H1 (cell line): ENCODE measurements around the gene XRRA1. TPM values are rescaled to one million over a fixed set of nuclear protein-coding genes. Genes with fewer than 3 reads are reported as not detected.

Source experiments
- CTCF ChIA-PET: fragments of 300-600 bp; sonication (Branson Sonifier 250); formaldehyde crosslinking; loops from one replicate; lab custom pipeline; 2021; ENCODE audit not compliant: partially characterized antibody; lab: Charles Lee
- POLR2A ChIA-PET: fragments of 300-600 bp; sonication (Branson Sonifier 250); formaldehyde crosslinking; loops from one replicate; lab custom pipeline; 2021; ENCODE audit warnings: inconsistent platforms; ENCODE audit not compliant: partially characterized antibody; lab: Charles Lee
- DNase-seq, 2 experiments: peaks; one replicate each; pipeline versions ENCODE4 v3.0.0 to v3.0.0-alpha.2; 2010 to 2022; ENCODE audit warnings: low spot score in 2 of 2, low read depth in 1 of 2, mixed read lengths in 1 of 2
- FAIRE-seq: peaks from 2 replicates; lab custom pipeline; 2011; peaks lifted over from hg19 to GRCh38; lab: Jason Lieb, UNC
- H2AFZ ChIP-seq: 2 replicates; pipeline ENCODE4 v1.8.1; 2012; ENCODE audit warnings: low read length, inconsistent platforms
- H2AK5ac ChIP-seq: 2 replicates; pipeline ENCODE4 v1.6.1; 2013; ENCODE audit warnings: low read depth, low read length
- H2BK120ac ChIP-seq: replicated peaks from 2 replicates; pipeline ENCODE3; 2013; ENCODE audit warnings: low read depth, low read length, inconsistent platforms
- H2BK12ac ChIP-seq: 2 replicates; pipeline ENCODE4 v1.6.1; 2013; ENCODE audit warnings: low read depth, low read length
- H2BK15ac ChIP-seq: 2 replicates; pipeline ENCODE4 v1.6.1; 2013; ENCODE audit warnings: low read length
- H2BK20ac ChIP-seq: 2 replicates; pipeline ENCODE4 v1.6.1; 2013; ENCODE audit warnings: low read length
- H2BK5ac ChIP-seq: 2 replicates; pipeline ENCODE4 v1.6.1; 2013; ENCODE audit warnings: low read depth, low read length
- H3K14ac ChIP-seq: 2 replicates; pipeline ENCODE4 v1.6.1; 2013; ENCODE audit warnings: inconsistent platforms; ENCODE audit not compliant: insufficient read length
- H3K18ac ChIP-seq: 2 replicates; pipeline ENCODE4 v1.6.1; 2013; ENCODE audit warnings: low read length; ENCODE audit errors: extremely low read depth
- H3K23ac ChIP-seq: 2 replicates; pipeline ENCODE4 v1.6.1; 2013; ENCODE audit warnings: inconsistent platforms; ENCODE audit not compliant: insufficient read length
- H3K23me2 ChIP-seq: 2 replicates; pipeline ENCODE4 v1.6.1; 2013; ENCODE audit warnings: low read depth, low read length
- H3K27ac ChIP-seq: 2 replicates; pipeline ENCODE4 v1.6.1; 2011; ENCODE audit warnings: low read depth, low read length, inconsistent platforms
- H3K27me3 ChIP-seq, 4 experiments: replicated peaks in 1 of 4; 1 replicate in 1 of 4; 2 replicates in 3 of 4; pipeline versions ENCODE4 v1.6.1 to v1.8.1; 2011 to 2013; ENCODE audit warnings: low read length in 3 of 4, mild to moderate bottlenecking in 3 of 4, inconsistent platforms in 2 of 4, mixed read lengths in 2 of 4, moderate library complexity in 1 of 4; ENCODE audit not compliant: control insufficient read depth in 3 of 4, insufficient read depth in 3 of 4; ENCODE audit errors: extremely low read depth in 1 of 4
- H3K36me3 ChIP-seq, 4 experiments: 2 replicates each; pipeline versions ENCODE4 v1.6.1 to v1.8.1; 2011 to 2013; ENCODE audit warnings: mild to moderate bottlenecking in 4 of 4, low read length in 3 of 4, moderate library complexity in 2 of 4, control low read depth in 1 of 4, inconsistent platforms in 1 of 4; ENCODE audit not compliant: insufficient read depth in 4 of 4, control insufficient read depth in 2 of 4
- H3K4ac ChIP-seq: replicated peaks from 2 replicates; pipeline ENCODE3; 2013; ENCODE audit warnings: low read length, low read depth, mixed read lengths, inconsistent platforms; ENCODE audit not compliant: insufficient read length
- H3K4me1 ChIP-seq, 4 experiments: replicated peaks in 1 of 4; 1 replicate in 1 of 4; 2 replicates in 3 of 4; pipeline versions ENCODE4 v1.6.1 to v1.8.1; 2011 to 2013; ENCODE audit warnings: low read length in 3 of 4, inconsistent platforms in 2 of 4, mixed read lengths in 1 of 4; ENCODE audit not compliant: insufficient read depth in 4 of 4, control insufficient read depth in 3 of 4
- H3K4me2 ChIP-seq, 2 experiments: 2 replicates each; pipeline versions ENCODE4 v1.6.1 to v1.8.1; 2011 to 2013; ENCODE audit warnings: low read depth in 2 of 2, low read length in 2 of 2, control low read depth in 1 of 2, inconsistent platforms in 1 of 2, mild to moderate bottlenecking in 1 of 2; ENCODE audit not compliant: insufficient read depth in 1 of 2
- H3K4me3 ChIP-seq, 4 experiments: fragments of 200-600, 300-600 bp in 1 of 4; sonication (generic), shearing (Covaris generic), sonication (Bioruptor Twin) in 1 of 4; 2 replicates each; pipeline versions ENCODE4 v1.5.1 to v1.8.1; 2011 to 2016; ENCODE audit warnings: low read length in 4 of 4, low read depth in 3 of 4, control low read depth in 2 of 4, inconsistent platforms in 2 of 4, mild to moderate bottlenecking in 2 of 4, mixed read lengths in 1 of 4, moderate library complexity in 1 of 4; ENCODE audit not compliant: insufficient read depth in 2 of 4; ENCODE audit errors: extremely low read depth in 1 of 4
- H3K56ac ChIP-seq: replicated peaks from 2 replicates; pipeline ENCODE3; 2013; ENCODE audit warnings: low read depth, mild to moderate bottlenecking, mixed read lengths, low read length, inconsistent platforms; ENCODE audit not compliant: insufficient read length
- H3K79me1 ChIP-seq: 2 replicates; pipeline ENCODE4 v1.6.1; 2013; ENCODE audit warnings: low read depth, low read length, control low read depth
- H3K79me2 ChIP-seq, 2 experiments: 2 replicates each; pipeline versions ENCODE4 v1.6.1 to v1.8.1; 2012 to 2013; ENCODE audit warnings: low read length in 2 of 2, mild to moderate bottlenecking in 2 of 2, inconsistent platforms in 1 of 2; ENCODE audit not compliant: insufficient read depth in 2 of 2, control insufficient read depth in 1 of 2
- H3K9ac ChIP-seq, 4 experiments: replicated peaks in 1 of 4; 1 replicate in 1 of 4; 2 replicates in 3 of 4; pipeline versions ENCODE4 v1.6.1 to v1.8.1; 2011 to 2013; ENCODE audit warnings: low read depth in 3 of 4, low read length in 3 of 4, control low read depth in 2 of 4, mild to moderate bottlenecking in 2 of 4, moderate library complexity in 2 of 4, inconsistent platforms in 1 of 4; ENCODE audit errors: extremely low read depth in 1 of 4
- H3K9me3 ChIP-seq, 2 experiments: 2 replicates each; pipeline versions ENCODE4 v1.6.1 to v1.8.1; 2012 to 2013; ENCODE audit warnings: mild to moderate bottlenecking in 2 of 2, moderate library complexity in 2 of 2, control low read depth in 1 of 2, inconsistent platforms in 1 of 2, low read depth in 1 of 2, low read length in 1 of 2, mixed read lengths in 1 of 2; ENCODE audit not compliant: insufficient read depth in 2 of 2
- H4K20me1 ChIP-seq, 2 experiments: replicated peaks in 1 of 2; 2 replicates each; pipeline versions ENCODE3 to v1.8.1; 2011 to 2013; ENCODE audit warnings: inconsistent platforms in 2 of 2, low read length in 2 of 2, mild to moderate bottlenecking in 1 of 2; ENCODE audit not compliant: insufficient read depth in 2 of 2, control insufficient read depth in 1 of 2
- H4K5ac ChIP-seq: 2 replicates; pipeline ENCODE4 v1.6.1; 2013; ENCODE audit warnings: low read length, low read depth, mixed read lengths, inconsistent platforms; ENCODE audit not compliant: insufficient read length
- H4K8ac ChIP-seq: 2 replicates; pipeline ENCODE4 v1.8.0; 2013; ENCODE audit warnings: mild to moderate bottlenecking, moderate library complexity, low read length, inconsistent platforms; ENCODE audit not compliant: insufficient read depth; ENCODE audit errors: extremely low read depth
- H4K91ac ChIP-seq: replicated peaks from 2 replicates; pipeline ENCODE3; 2013; ENCODE audit warnings: low read length, mixed read lengths, inconsistent platforms; ENCODE audit not compliant: insufficient read length
- ASH2L ChIP-seq: fragments of 200-600, 300-600 bp; sonication (generic); IDR thresholded peaks from one replicate; pipeline ENCODE4 v1.7.1; 2017; ENCODE audit warnings: low read length
- BCL11A ChIP-seq, 2 experiments: IDR thresholded peaks; one replicate each; pipeline ENCODE4 v1.6.1; 2011; ENCODE audit warnings: low read depth in 2 of 2, low read length in 2 of 2, mild to moderate bottlenecking in 2 of 2
- CTCF ChIP-seq, 3 experiments: IDR thresholded peaks; 1 replicate in 2 of 3; 2 replicates in 1 of 3; pipeline versions ENCODE4 v1.5.1 to v1.6.1; 2011; ENCODE audit warnings: low read length in 3 of 3, mild to moderate bottlenecking in 3 of 3, inconsistent platforms in 2 of 3, low read depth in 1 of 3, moderate library complexity in 1 of 3; ENCODE audit not compliant: insufficient read depth in 1 of 3; ENCODE audit errors: control extremely low read depth in 1 of 3
- KDM4A ChIP-seq: IDR thresholded peaks from one replicate; pipeline ENCODE4 v1.7.1; 2012; ENCODE audit warnings: low read depth, mild to moderate bottlenecking, moderate library complexity, low read length, inconsistent platforms; ENCODE audit not compliant: severe bottlenecking
- NANOG ChIP-seq: IDR thresholded peaks from 2 replicates; pipeline ENCODE4 v1.6.1; 2011; ENCODE audit warnings: low read length, low read depth, mild to moderate bottlenecking, inconsistent platforms; ENCODE audit not compliant: insufficient read depth, poor library complexity, severe bottlenecking
- PHF8 ChIP-seq: fragments of 200-600 bp; sonication (generic); conservative IDR thresholded peaks from 2 replicates; pipeline ENCODE4 v1.7.1; 2012; ENCODE audit warnings: low read depth, mild to moderate bottlenecking, inconsistent platforms, low read length, moderate library complexity
- POLR2AphosphoS5 ChIP-seq: IDR thresholded peaks from 2 replicates; pipeline ENCODE4 v1.6.1; 2011; ENCODE audit warnings: low read depth, low read length
- RFX5 ChIP-seq: IDR thresholded peaks from 2 replicates; pipeline ENCODE4 v1.6.1; 2011; ENCODE audit warnings: low read depth, low read length, improper control_type of control experiment, borderline replicate concordance
- WGBS, 2 experiments: shearing (Covaris generic) in 1 of 2; methylation state at CpG; one replicate each; pipeline versions ENCODE4 v1.1.6 to v1.1.7; 2013 to 2015; ENCODE audit warnings: low lambda C conversion rate in 2 of 2, mixed read lengths in 2 of 2, inconsistent platforms in 1 of 2, low coverage in 1 of 2, missing lambda C conversion rate in 1 of 2; ENCODE audit not compliant: insufficient replicate concordance in 2 of 2, insufficient coverage in 1 of 2, insufficient read length in 1 of 2; ENCODE audit errors: extremely low coverage in 1 of 2, missing lambda C conversion rate in 1 of 2; 5-methylcytosine and 5-hydroxymethylcytosine counted together
- polyA plus RNA-seq, 7 experiments: library from polyadenylated mRNA; depleted of rRNA in 3 of 7; stranded (reverse) in 5 of 7; unstranded in 2 of 7; fragments of >200 nt in 5 of 7; fragments of 200-250 nt in 2 of 7; gene quantifications; 1 replicate in 5 of 7; 2 replicates in 1 of 7; 4 replicates in 1 of 7; pipeline versions ENCODE4 v1.2.1 to v1.2.3, GENCODE V29; 2011 to 2013; ENCODE audit warnings: missing spikeins in 2 of 7, mixed read lengths in 2 of 7
- total RNA-seq: library from RNA; stranded (reverse); fragmentation: NEBNext Ultra II Directional; extraction: Animal tissue kit (Norgen Biotek cat#: 25700); gene quantifications from 2 replicates; pipeline ENCODE4 v1.2.1, GENCODE V29; 2021

The XRRA1 gene
- total and polyA plus RNA-seq, 2 of the 8 experiments (the other 6 are each of a cell fraction or from before 2014, with no cell fraction given), result 2.1 to 7.1 TPM

GRCh38 chr11:74933765-74934164 lies 15.1 kb downstream of the XRRA1 start:
- DNase-seq (no peak), FAIRE-seq (no peak)
- no peak overlapping the region for H3K4me2 ChIP-seq
- no peaks in the 10 kb centered on the region for H3K79me2 ChIP-seq
- TF ChIP-seq CTCF (IDR thresholded peaks at IDR 0.05; ENCODE audit: control extremely low read depth in 1 of 3, insufficient read depth in 1 of 3, low read depth in 1 of 3, low read length in 3 of 3) (no peak), BCL11A (IDR thresholded peaks at IDR 0.05; ENCODE audit: low read depth in 2 of 2, low read length in 2 of 2) (no peak), KDM4A (no peak), NANOG (no peak), PHF8 (no peak), POLR2AphosphoS5 (no peak), ASH2L (no peak), RFX5 (no peak)
- no peak overlapping the region for H2AK5ac ChIP-seq
- H4K20me1 ChIP-seq, result peaks cover 0 to 2% of the 10 kb centered on the region in 2 experiments
- H2BK120ac ChIP-seq, result no peak overlapping the region
- H2BK5ac ChIP-seq, result no peak overlapping the region
- H3K23ac ChIP-seq, result no peak overlapping the region
- no peaks in the 10 kb centered on the region; a peak in 3 of 8 replicates for H3K36me3 ChIP-seq
- whole genome bisulfite sequencing, 2 experiments, result 94 to 100% methylated on average over 2 of the region's 2 CpGs
- no peak overlapping the region for H3K14ac ChIP-seq
- no peak overlapping the region for H3K18ac ChIP-seq
- no peak overlapping the region for H3K56ac ChIP-seq
- H4K91ac ChIP-seq, result no peak overlapping the region
- H3K79me1 ChIP-seq, result no peaks in the 10 kb centered on the region
- no peaks in the 10 kb centered on the region for H3K27me3 ChIP-seq
- H3K9ac ChIP-seq, result no peak overlapping the region
- H3K4ac ChIP-seq, result no peak overlapping the region
- no peak overlapping the region for H3K27ac ChIP-seq
- ChIA-PET CTCF (interaction anchor here (1.5 kb wide), 1 partner anchor 25 kb away, joined by 3 read pairs; no protein-coding TSS in a partner anchor), POLR2A (no interaction called here)
- H3K4me3 ChIP-seq, result no peak overlapping the region
- H4K5ac ChIP-seq, result no peak overlapping the region
- no peaks in the 10 kb centered on the region for H3K4me1 ChIP-seq
- no peaks in the 10 kb centered on the region for H3K9me3 ChIP-seq
- H2BK12ac ChIP-seq, result no peak overlapping the region
- H2BK20ac ChIP-seq, result no peak overlapping the region
- no peak overlapping the region for H2BK15ac ChIP-seq
- no peak overlapping the region for H2AFZ ChIP-seq
- no peak overlapping the region for H4K8ac ChIP-seq
- H3K23me2 ChIP-seq, result no peaks in the 10 kb centered on the region
